GM18873 (cell line): ENCODE results near the gene MEIOSIN.
"Not testable (repeated sequence)": the region's sequence is repeated elsewhere in the genome, so short reads cannot be mapped to it uniquely, and the experiment has no call there.

Experiments
- ATAC-seq: cut with Tn5 transposase; IDR thresholded peaks from one replicate; pipeline ENCODE4 v1.9.1; 2021; ENCODE audit warnings: mild to moderate bottlenecking, moderate library complexity, moderate number of reproducible peaks; ENCODE audit not compliant: unreplicated experiment, low FRiP score

The MEIOSIN gene

DNA sequence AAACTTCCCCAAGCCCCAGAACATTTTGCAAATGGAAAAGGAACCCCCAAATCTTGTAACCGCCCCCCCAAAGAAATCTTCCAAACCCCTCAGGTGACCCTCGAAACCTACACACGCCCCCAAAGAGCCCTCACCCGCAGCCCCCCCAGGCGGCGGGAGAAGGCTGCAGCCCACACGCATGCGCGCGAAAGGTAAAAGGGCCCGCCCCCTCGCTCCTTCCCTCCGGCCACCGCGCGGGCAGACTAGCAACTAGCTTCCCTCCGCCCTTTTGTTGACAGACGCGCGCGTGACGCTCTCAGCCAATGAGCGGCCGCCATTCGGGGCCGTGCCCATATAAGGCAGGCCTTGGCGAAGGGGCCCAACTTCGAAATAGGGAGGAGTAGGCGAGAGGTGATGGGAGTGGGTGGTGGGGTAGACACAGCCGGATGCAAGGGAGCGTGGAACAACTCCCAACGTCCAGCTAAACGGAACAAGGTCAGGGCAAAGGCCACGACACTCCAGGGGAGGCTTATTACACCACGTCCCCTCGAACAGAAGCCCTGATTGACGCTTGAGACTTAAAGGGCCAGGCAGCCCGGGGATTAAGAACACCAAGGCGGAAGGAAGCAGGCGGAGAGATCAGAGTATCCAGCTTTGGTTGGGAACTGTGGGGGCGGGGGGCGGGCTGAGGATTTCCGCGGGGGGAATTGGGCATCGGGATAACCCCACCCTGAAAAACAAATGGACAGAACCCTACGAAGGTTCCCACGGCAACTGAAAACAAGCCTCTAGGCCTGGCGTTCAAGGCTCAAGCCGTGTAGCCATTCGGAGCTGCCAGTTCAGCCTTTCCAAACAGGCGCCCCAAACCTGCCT lies 15.9 kb upstream of the MEIOSIN start:
- ATAC-seq = peak; percentile 90

GRCh38 chr19:45717983-45718650 lies 15.1 kb upstream of the MEIOSIN start:
- no peak for ATAC-seq

- not testable (repeated sequence) for ATAC-seq
Measured at GRCh38 chr19:45720065-45720464, 13.2 kb upstream of the MEIOSIN start.

- ATAC-seq = not testable (repeated sequence)
Measured at GRCh38 chr19:45728683-45729082, 4.6 kb upstream of the MEIOSIN start.

DNA sequence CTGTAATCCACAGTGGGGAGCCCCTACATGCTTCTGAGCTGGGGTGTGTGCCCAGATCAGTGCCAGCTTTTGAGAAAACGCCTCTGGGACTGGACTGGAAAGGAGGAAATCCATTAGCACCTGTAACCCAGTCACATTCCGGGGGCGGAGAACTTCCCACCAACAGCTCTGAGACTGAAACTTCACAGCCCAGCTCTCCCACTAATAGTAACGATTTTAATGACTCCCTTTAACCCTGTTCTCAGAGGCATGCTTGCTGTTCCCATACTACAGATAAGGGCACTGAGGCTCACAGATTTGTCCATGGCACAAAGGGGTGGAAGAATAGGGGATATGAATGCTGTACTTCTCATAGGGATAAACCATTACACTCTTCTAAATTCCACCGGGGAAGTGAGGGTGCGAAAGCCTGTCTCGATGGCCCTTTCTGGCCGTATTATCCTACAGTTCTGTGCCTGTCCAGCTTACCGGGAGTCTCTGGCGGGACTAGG lies 3.4 kb upstream of the MEIOSIN start:
- ATAC-seq = no peak

GRCh38 chr19:45730368-45731288 lies 2.6 kb upstream of the MEIOSIN start, which contains the start of gene FBXO46:
Gene FBXO46, minus strand, starts transcription at chr19:45730896. Its CDS starts 17,401 bp downstream, at chr19:45713495.
- ATAC-seq = peak; percentile 80

- ATAC-seq = no peak
Measured at GRCh38 chr19:45739498-45740439, 6.5 kb downstream of the MEIOSIN start.

- no peak for ATAC-seq
Measured at GRCh38 chr19:45742969-45743368, 9.7 kb downstream of the MEIOSIN start.

DNA sequence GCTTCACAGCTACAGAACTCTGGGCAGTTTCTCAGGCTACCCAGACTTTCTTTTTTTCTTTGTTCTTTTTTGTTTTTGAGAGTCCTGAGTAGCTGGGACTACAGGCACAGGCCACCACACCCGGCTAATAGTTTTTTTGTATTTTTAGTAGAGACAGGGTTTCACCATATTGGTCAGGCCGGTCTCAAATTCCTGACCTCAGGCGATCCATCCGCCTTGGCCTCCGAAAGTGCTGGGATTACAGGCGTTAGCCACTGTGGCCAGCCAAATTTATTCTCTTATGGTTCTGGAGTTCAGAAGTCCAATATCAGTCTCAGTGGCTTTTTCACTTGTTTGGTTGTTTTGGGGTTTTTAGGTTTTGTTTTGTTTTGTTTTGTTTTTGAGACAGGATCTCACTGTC lies 12.4 kb downstream of the MEIOSIN start:
- no peak for ATAC-seq

- ATAC-seq = no peak
Measured at GRCh38 chr19:45746866-45747265, 13.6 kb downstream of the MEIOSIN start.

- ATAC-seq = no peak
Measured at GRCh38 chr19:45747513-45747912, 14.3 kb downstream of the MEIOSIN start.

- ATAC-seq = not testable (repeated sequence)
Measured at GRCh38 chr19:45751483-45751882, 18.2 kb downstream of the MEIOSIN start.

DNA sequence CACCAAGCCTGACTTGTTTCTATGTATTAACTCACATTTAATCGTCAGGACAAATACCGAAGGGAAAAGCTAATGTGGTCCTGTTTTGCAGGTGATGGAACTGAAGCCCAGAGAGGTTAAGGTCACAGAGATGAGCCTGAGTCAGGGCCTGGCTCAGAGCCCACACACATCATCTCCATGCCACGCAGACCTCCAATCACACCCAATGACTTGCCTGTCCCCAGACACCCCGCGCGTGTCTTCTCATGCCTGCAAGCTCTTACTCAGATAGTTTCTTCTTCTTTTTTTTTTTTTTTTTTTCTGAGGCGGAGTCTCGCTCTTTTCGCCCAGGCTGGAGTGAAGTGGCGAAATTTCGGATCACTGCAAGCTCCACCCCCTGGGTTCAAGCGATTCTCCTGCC lies 19.4 kb downstream of the MEIOSIN start:
- ATAC-seq = no peak

- no peak for ATAC-seq
Measured at GRCh38 chr19:45753548-45753947, 20.3 kb downstream of the MEIOSIN start.

DNA sequence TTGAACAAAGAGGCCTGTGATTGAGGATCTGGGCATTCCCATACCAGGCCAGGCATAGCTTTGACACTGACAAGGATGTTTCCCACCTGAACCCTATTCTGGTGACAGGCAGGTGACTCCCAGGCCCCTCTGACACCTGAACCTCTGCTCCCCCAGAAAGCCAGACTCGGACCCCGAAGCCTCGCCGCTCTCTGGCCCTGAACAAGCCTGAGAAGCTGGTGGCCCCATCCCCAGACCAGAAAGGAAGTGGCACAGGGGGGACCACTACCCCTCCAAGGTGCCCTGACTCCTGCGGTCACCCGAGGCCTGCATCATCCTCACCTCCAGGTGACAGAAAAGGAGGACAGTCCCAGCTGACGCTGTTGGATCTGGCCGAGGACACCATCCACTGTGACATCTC lies 21.1 kb downstream of the MEIOSIN start:
- ATAC-seq = no peak

DNA sequence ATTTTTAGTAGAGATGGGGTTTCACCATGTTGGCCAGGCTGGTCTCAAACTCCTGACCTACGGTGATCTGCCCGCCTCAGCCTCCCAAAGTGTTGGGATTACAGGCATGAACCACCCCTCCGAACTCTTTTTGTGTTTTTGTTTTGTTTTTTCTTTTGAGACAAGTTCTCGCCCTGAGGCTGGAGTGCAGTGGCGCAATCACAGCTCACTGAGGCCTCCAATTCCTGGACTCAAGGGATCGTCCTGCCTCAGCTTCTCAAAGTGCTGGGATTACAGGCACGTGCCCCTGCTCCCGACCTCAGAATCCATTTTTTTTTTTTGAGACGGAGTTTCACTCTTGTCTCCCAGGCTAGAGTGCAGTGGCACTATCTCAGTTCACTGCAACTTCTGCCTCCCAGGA lies 24.5 kb downstream of the MEIOSIN start:
- ATAC-seq = no peak

- no peak for ATAC-seq
Measured at GRCh38 chr19:45758921-45759320, 25.7 kb downstream of the MEIOSIN start.

DNA sequence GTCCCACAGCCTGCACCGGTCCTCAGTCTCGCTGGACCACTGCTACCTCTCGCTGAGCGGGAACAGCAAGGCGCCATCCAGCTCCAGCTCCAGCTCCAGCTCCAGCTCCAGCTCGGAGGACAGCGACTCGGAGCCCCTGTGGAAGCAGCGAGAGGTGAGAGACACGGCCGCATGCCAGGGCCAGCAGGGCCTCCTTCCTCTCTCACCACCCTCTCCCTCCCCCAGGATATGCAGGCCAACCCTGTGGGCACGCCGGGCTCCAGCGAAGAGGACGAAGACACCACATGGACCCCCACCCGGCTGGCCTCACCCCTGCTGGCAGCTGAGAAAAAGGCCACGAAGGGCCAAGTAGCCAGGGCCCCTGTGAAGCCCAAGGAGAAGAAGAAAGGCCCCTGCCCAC lies 28.5 kb downstream of the MEIOSIN start:
- ATAC-seq = no peak

- no peak for ATAC-seq
Measured at GRCh38 chr19:45762870-45763631, 29.8 kb downstream of the MEIOSIN start.
